ENCODE measurements around the gene HRH2. TPM values are rescaled to one million over a fixed set of nuclear protein-coding genes. Genes with fewer than 3 reads are reported as not detected.
"Not testable (repeated sequence)": the region's sequence is repeated elsewhere in the genome, so short reads cannot be mapped to it uniquely, and the experiment has no call there.

The HRH2 gene
- total RNA-seq, 2 donors from 2014 or later: 0.34 to 0.84 TPM

GRCh38 chr5:175701797-175702196, 43.9 kb downstream of the HRH2 start:
- DNase-seq (no peak), ATAC-seq (no peak)
- intact Hi-C loops (cut with DNase I, micrococcal nuclease): no loop called here

GRCh38 chr5:175706499-175706898, 48.6 kb downstream of the HRH2 start:
- intact Hi-C loops (cut with DNase I, micrococcal nuclease): no loop called here
- no peak for DNase-seq
- ATAC-seq: peak; percentile 67

- intact Hi-C loops (cut with DNase I, micrococcal nuclease): no loop called here
- ATAC-seq (no peak), DNase-seq (no peak)
Measured at GRCh38 chr5:175707751-175708375, 50.0 kb downstream of the HRH2 start.

GRCh38 chr5:175709276-175709781, 51.5 kb downstream of the HRH2 start:
- ATAC-seq: no peak
- intact Hi-C loops (cut with DNase I, micrococcal nuclease): no loop called here

GRCh38 chr5:175710326-175710725, 52.5 kb downstream of the HRH2 start:
- no peak for DNase-seq
- intact Hi-C loops (cut with DNase I, micrococcal nuclease): loop anchor here in 1 of 2 donors (10.0 kb wide), 1 partner anchor 176 kb away; no protein-coding TSS in a partner anchor
- ATAC-seq: no peak

More at GRCh38 chr5:175709276-175709781, 51.5 kb downstream of the HRH2 start:
- DNase-seq: no peak

- intact Hi-C loops (cut with DNase I, micrococcal nuclease): loop anchor here in 1 of 2 donors (10.0 kb wide), 1 partner anchor 176 kb away; no protein-coding TSS in a partner anchor
- ATAC-seq (no peak), DNase-seq (no peak)
Measured at GRCh38 chr5:175711031-175711430, 53.2 kb downstream of the HRH2 start.

GRCh38 chr5:175711472-175712312, 53.8 kb downstream of the HRH2 start:
- ATAC-seq: no peak
- no peak for DNase-seq

GRCh38 chr5:175712313-175712680, 54.4 kb downstream of the HRH2 start:
- DNase-seq (no peak), ATAC-seq (no peak)
- intact Hi-C loops (cut with DNase I, micrococcal nuclease): loop anchor here in 1 of 2 donors (10.0 kb wide), 1 partner anchor 177 kb away; no protein-coding TSS in a partner anchor

More at GRCh38 chr5:175711472-175712312, 53.8 kb downstream of the HRH2 start:
- intact Hi-C loops (cut with DNase I, micrococcal nuclease): loop anchor here in 1 of 2 donors (10.0 kb wide), 1 partner anchor 177 kb away; no protein-coding TSS in a partner anchor

- DNase-seq (no peak), ATAC-seq (no peak)
- intact Hi-C loops (cut with DNase I, micrococcal nuclease): loop anchor here in 1 of 2 donors (10.0 kb wide), 1 partner anchor 178 kb away; no protein-coding TSS in a partner anchor
Measured at GRCh38 chr5:175712681-175713085, 54.8 kb downstream of the HRH2 start.

GRCh38 chr5:175713930-175714329, 56.1 kb downstream of the HRH2 start:
- intact Hi-C loops (cut with DNase I, micrococcal nuclease): loop anchor here in 1 of 2 donors (10.0 kb wide), 1 partner anchor 179 kb away; no protein-coding TSS in a partner anchor
- no peak for DNase-seq
- ATAC-seq: no peak

GRCh38 chr5:175714479-175715085, 56.7 kb downstream of the HRH2 start:
- intact Hi-C loops (cut with DNase I, micrococcal nuclease): loop anchor here in 1 of 2 donors (10.0 kb wide), 1 partner anchor 180 kb away; no protein-coding TSS in a partner anchor
- DNase-seq (no peak), ATAC-seq (no peak)

GRCh38 chr5:175715627-175716522, 58.0 kb downstream of the HRH2 start:
- intact Hi-C loops (cut with DNase I, micrococcal nuclease): loop anchor here in 1 of 2 donors (10.0 kb wide), 1 partner anchor 181 kb away; no protein-coding TSS in a partner anchor
- no peak for ATAC-seq
- no peak for DNase-seq

GRCh38 chr5:175717837-175718236, 60.0 kb downstream of the HRH2 start:
- intact Hi-C loops (cut with DNase I, micrococcal nuclease): loop anchor here in 1 of 2 donors (10.0 kb wide), 1 partner anchor 183 kb away; no protein-coding TSS in a partner anchor
- DNase-seq (no peak), ATAC-seq (no peak)

- DNase-seq (peak in 1 of 2 donors; percentile 71), ATAC-seq (peak; percentile 46)
- intact Hi-C loops (cut with DNase I, micrococcal nuclease): loop anchor here in 1 of 2 donors (10.0 kb wide), 1 partner anchor 184 kb away; no protein-coding TSS in a partner anchor
Measured at GRCh38 chr5:175718401-175719108, 60.7 kb downstream of the HRH2 start.

GRCh38 chr5:175719109-175719432, 61.2 kb downstream of the HRH2 start:
- not testable (repeated sequence) for ATAC-seq, DNase-seq
- intact Hi-C loops (cut with DNase I, micrococcal nuclease): loop anchor here in 1 of 2 donors (10.0 kb wide), 1 partner anchor 184 kb away; no protein-coding TSS in a partner anchor

GRCh38 chr5:175724314-175725275, 66.7 kb downstream of the HRH2 start:
- ATAC-seq (no peak), DNase-seq (no peak)
- intact Hi-C loops (cut with DNase I, micrococcal nuclease): no loop called here
